Vagina (tissue), 2 donors: ENCODE measurements around the gene DRAM2. TPM values are rescaled to one million over a fixed set of nuclear protein-coding genes. Genes with fewer than 3 reads are reported as not detected.

ENCODE experiments used
- DNase-seq, 2 donors: peaks; one replicate each; pipeline ENCODE4 v3.0.0-alpha.2; 2017; ENCODE audit errors: extremely low spot score in 2 of 2
- H3K27ac ChIP-seq: fragments of 200-600 bp; sonication (generic); one replicate; pipeline ENCODE4 v1.5.1; 2019
- H3K27me3 ChIP-seq: fragments of 200-600 bp; sonication (generic); one replicate; pipeline ENCODE4 v1.5.1; 2019
- H3K36me3 ChIP-seq, 2 donors: fragments of 200-600 bp; sonication (generic); one replicate each; pipeline ENCODE4 v1.5.1; 2017 to 2019
- H3K4me1 ChIP-seq: fragments of 200-600 bp; sonication (generic); one replicate; pipeline ENCODE4 v1.5.1; 2019
- H3K4me3 ChIP-seq, 2 donors: fragments of 200-600 bp; sonication (generic); 1 replicate in 1 of 2; 2 replicates in 1 of 2; pipeline ENCODE4 v1.5.1; 2016 to 2019
- H3K9me3 ChIP-seq: fragments of 200-600 bp; sonication (generic); one replicate; pipeline ENCODE4 v1.5.1; 2019
- POLR2A ChIP-seq, 2 donors: fragments of 450-650 bp; IDR thresholded peaks; one replicate each; pipeline ENCODE4 v1.6.1; 2017; ENCODE audit warnings: antibody characterized with exemption in 2 of 2, mild to moderate bottlenecking in 2 of 2, moderate library complexity in 2 of 2
- POLR2AphosphoS5 ChIP-seq, 2 donors: sonication (generic); formaldehyde crosslinking; IDR thresholded peaks; one replicate each; pipeline ENCODE4 v1.9.0; 2017; ENCODE audit warnings: antibody characterized with exemption in 2 of 2, mild to moderate bottlenecking in 2 of 2, low read depth in 1 of 2; ENCODE audit not compliant: insufficient read depth in 1 of 2
- intact Hi-C: fragments of 100-400 bp; cut with DNase I; formaldehyde crosslinking; loops from one replicate; pipeline ENCODE4 v1.15.1; 2023
- total RNA-seq: library from RNA; depleted of rRNA; stranded (reverse); fragments of >200 nt; gene quantifications from one replicate; pipeline ENCODE4 v1.2.3, GENCODE V29; 2016
- TF ChIP-seq, protein P1 (sequence below), 3 experiments: fragments of 450-650 bp in 2 of 3; fragments of 200-600 bp in 1 of 3; sonication (generic) in 1 of 3; IDR thresholded peaks; one replicate each; pipeline ENCODE4 v1.5.1; 2017 to 2019; ENCODE audit warnings: antibody characterized with exemption in 3 of 3, mild to moderate bottlenecking in 2 of 3, moderate library complexity in 2 of 3

The DRAM2 gene
- total RNA-seq = 33.9 TPM

GRCh38 chr1:111139956-111140679, at the start of gene DRAM2, which contains the start of gene CEPT1:
TSS of gene DRAM2 (minus strand) at chr1:111140093. CDS start at chr1:111131554, 8,539 bp downstream.
TSS of gene CEPT1 (plus strand) at chr1:111140223. CDS start at chr1:111147715, 7,492 bp downstream.
- TF ChIP-seq POLR2AphosphoS5 (IDR thresholded peaks at IDR 0.05; ENCODE audit: insufficient read depth in 1 of 2, low read depth in 1 of 2) (peak; percentile 47 to 69), POLR2A (IDR thresholded peaks at IDR 0.05) (peak in 1 of 2 donors; percentile 21)
- TF ChIP-seq, protein P1, sequence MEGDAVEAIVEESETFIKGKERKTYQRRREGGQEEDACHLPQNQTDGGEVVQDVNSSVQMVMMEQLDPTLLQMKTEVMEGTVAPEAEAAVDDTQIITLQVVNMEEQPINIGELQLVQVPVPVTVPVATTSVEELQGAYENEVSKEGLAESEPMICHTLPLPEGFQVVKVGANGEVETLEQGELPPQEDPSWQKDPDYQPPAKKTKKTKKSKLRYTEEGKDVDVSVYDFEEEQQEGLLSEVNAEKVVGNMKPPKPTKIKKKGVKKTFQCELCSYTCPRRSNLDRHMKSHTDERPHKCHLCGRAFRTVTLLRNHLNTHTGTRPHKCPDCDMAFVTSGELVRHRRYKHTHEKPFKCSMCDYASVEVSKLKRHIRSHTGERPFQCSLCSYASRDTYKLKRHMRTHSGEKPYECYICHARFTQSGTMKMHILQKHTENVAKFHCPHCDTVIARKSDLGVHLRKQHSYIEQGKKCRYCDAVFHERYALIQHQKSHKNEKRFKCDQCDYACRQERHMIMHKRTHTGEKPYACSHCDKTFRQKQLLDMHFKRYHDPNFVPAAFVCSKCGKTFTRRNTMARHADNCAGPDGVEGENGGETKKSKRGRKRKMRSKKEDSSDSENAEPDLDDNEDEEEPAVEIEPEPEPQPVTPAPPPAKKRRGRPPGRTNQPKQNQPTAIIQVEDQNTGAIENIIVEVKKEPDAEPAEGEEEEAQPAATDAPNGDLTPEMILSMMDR (IDR thresholded peaks at IDR 0.05) = no peak
- peaks cover 52% of the 10 kb centered on the region for H3K4me1 ChIP-seq
- H3K9me3 ChIP-seq = no peaks in the 10 kb centered on the region
- peak in 1 of 2 donors; percentile 94 for DNase-seq
- H3K4me3 ChIP-seq = peak within 1 kb of the TSS; percentile 83 to 94
- intact Hi-C loops = no loop called here
- peak within 1 kb of the TSS; percentile 97 for H3K27ac ChIP-seq
- H3K27me3 ChIP-seq = no peaks in the 10 kb centered on the region
- H3K36me3 ChIP-seq = no peaks in the 10 kb centered on the region

- intact Hi-C loops = no loop called here
- Histone ChIP-seq H3K4me1 (peaks cover 9% of the 10 kb centered on the region), H3K4me3 (no peak overlapping the region), H3K27me3 (no peaks in the 10 kb centered on the region), H3K36me3 (peaks cover 0 to 21% of the 10 kb centered on the region in 2 donors), H3K27ac (no peak overlapping the region), H3K9me3 (no peaks in the 10 kb centered on the region)
- DNase-seq = no peak
- TF ChIP-seq POLR2AphosphoS5 (IDR thresholded peaks at IDR 0.05; ENCODE audit: insufficient read depth in 1 of 2, low read depth in 1 of 2) (no peak), POLR2A (IDR thresholded peaks at IDR 0.05) (no peak)
- TF ChIP-seq, protein P1 (IDR thresholded peaks at IDR 0.05) = no peak
Observed at GRCh38 chr1:111184663-111185062, 44.8 kb upstream of the DRAM2 start.

DNA sequence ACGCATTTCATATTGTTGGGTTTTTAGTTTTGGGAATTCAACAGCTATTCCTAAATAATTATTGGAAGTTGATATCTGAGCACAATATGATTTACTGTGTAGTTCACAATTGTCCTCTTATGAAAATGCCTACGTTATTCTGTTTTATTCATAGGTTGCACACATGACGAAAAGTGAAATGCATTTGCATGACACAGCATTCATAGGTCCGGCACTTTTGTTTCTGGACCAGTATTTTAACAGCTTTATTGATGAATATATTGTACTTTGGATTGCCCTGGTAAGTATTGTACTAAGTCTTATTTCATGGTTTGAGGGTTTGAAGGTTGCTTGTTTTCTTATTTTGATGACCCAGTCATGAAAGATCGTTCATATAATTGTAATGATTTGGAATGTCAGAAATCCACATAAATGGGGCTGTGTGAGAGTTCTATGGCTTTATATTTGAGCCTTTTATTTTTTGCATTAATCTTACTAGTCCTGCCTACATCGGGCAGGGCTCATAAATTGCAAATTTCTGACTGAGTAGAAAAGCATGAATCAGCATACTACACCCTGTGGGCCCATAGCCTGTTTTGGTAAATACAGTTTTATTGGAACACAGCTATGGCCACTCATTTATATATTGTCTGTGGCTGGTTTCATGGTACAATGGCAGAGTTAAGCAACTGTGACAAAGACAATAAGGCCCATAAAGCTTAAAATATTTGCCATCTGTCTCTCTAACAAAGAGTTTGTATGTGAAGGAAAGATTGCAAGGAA, 43.6 kb upstream of the DRAM2 start:
- H3K4me3 ChIP-seq = no peak overlapping the region
- TF ChIP-seq POLR2AphosphoS5 (IDR thresholded peaks at IDR 0.05; ENCODE audit: insufficient read depth in 1 of 2, low read depth in 1 of 2) (no peak), POLR2A (IDR thresholded peaks at IDR 0.05) (no peak)
- TF ChIP-seq, protein P1 (IDR thresholded peaks at IDR 0.05) = no peak
- H3K27me3 ChIP-seq = no peaks in the 10 kb centered on the region
- H3K36me3 ChIP-seq = peaks cover 0 to 18% of the 10 kb centered on the region in 2 donors
- H3K4me1 ChIP-seq = peaks cover 9% of the 10 kb centered on the region
- H3K27ac ChIP-seq = no peak overlapping the region
- intact Hi-C loops = no loop called here
- no peaks in the 10 kb centered on the region for H3K9me3 ChIP-seq
- DNase-seq = no peak

- DNase-seq = no peak
- Histone ChIP-seq H3K4me1 (peaks cover 9% of the 10 kb centered on the region), H3K36me3 (peaks cover 0 to 5% of the 10 kb centered on the region in 2 donors), H3K9me3 (no peaks in the 10 kb centered on the region), H3K27ac (no peak overlapping the region), H3K4me3 (no peak overlapping the region), H3K27me3 (no peaks in the 10 kb centered on the region)
- intact Hi-C loops = no loop called here
- no peak for TF ChIP-seq POLR2AphosphoS5 (IDR thresholded peaks at IDR 0.05; ENCODE audit: insufficient read depth in 1 of 2, low read depth in 1 of 2)
- TF ChIP-seq, protein P1 (IDR thresholded peaks at IDR 0.05) = no peak
- no peak for TF ChIP-seq POLR2A (IDR thresholded peaks at IDR 0.05)
Observed at GRCh38 chr1:111182052-111182451, 42.2 kb upstream of the DRAM2 start.
